Stimulated activated CD8-positive, alpha-beta memory T cell treated with anti-CD3 and anti-CD28 coated beads, Interleukin-12 subunit alpha, Interleukin-12 subunit beta, amount 100 ng/mL, for 1 hour (primary cell): ENCODE results near the gene SPTBN1.
"Not testable (repeated sequence)": the region's sequence is repeated elsewhere in the genome, so short reads cannot be mapped to it uniquely, and the experiment has no call there.

Experiments used
- DNase-seq: peaks from one replicate; pipeline ENCODE4 v3.0.0-alpha.2; 2020; ENCODE audit warnings: low read depth

SPTBN1 gene

GRCh38 chr2:54471221-54471711 is 15.1 kb downstream of the SPTBN1 start:
- no peak for DNase-seq

GRCh38 chr2:54473851-54474250 is 17.7 kb downstream of the SPTBN1 start:
- DNase-seq: no peak

- DNase-seq: no peak
These were observed 19.2 kb downstream of the SPTBN1 start for GRCh38 chr2:54475285-54475684.

DNA sequence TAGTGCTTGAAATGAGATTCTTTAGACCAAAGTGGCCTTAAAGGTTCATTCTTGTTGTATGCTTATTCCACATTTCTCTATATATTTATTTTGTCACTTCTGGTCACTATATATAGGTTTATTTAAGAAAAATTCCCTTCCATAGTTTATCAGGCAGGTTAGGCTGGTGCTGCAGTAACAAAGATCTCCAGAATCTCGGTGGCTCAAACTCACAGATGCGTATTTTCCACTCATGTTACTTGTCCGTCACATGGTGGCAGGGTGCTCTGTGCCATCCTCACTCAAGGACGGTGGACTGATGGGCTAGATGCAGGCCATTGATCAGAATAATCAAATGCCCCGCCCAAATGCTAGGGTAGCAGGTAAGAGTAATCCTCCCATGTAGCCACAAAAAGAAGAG is 19.8 kb downstream of the SPTBN1 start:
- DNase-seq: no peak

DNA sequence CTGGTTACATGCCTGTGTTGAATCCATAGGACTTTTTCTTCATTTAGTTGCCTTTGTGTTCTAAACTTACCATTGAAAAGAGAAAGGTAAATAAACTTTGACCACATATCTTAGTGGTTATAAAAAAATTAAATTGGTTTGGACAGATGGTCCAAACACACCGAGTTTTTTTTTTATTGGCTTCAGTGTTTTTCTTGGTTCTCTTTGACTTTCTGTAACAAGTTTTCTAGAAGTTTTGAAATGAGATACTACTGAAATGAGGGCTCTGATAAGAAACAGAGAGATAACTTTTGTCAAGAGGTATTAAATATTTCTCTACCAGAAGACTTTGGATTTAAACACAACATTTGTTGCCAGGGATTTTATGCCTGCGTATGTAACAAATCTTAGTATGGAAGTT is 20.7 kb downstream of the SPTBN1 start:
- DNase-seq: no peak

DNA sequence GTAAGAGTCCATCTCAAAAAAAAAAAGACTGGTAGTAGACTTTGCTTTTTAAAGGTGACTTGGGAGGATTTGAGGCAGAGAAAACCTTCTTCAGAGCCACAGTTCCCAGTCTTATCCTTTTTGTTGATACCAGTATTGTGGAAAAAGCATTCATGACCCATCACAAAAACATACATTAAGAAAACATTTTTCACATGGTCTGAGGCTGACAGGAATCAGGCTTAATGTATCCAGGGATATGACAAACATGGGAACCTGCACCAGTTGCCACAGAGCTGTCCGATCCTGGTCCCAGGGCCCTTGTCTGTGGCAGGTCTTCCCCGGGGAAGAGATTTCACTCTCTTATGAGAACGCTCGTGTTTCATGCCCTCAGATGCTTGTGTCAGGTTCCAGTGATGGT is 21.8 kb downstream of the SPTBN1 start:
- no peak for DNase-seq

DNA sequence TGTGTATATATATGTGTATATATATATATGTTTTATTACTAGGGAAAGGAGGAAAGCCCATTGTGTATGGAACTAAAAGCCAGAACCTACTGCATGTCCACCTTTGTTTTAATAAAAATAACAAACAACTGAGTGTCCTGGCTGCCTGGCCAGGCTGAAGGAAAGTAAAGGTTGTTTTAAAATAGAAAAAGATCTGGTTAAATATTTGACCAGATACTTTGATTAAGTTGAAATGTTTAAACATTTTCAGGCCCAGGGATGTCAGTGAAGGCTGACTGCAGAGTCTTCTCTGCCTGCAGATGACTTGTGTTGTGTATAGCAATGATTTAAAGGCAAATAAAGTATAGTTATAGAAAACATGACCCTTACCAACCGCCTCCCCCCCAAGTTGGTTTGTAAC is 22.8 kb downstream of the SPTBN1 start:
- no peak for DNase-seq

DNA sequence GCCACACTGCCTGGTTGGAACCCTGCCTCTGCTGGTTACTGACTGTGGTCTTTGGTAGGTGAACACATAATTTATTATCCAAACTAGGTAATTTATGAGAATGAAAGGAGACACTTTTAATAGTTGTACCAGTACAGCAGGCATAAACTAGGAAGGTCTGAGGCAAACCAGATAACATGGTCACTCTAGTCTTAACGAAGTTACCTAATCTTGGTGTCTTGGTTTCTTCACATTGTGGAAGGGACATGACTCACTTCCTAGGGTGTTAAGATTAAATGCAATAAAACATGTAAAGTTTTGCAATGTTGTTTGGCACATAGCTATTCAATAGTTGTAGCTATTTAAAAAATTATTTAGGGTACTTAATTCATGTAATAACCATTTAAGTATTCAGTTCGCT is 23.3 kb downstream of the SPTBN1 start:
- DNase-seq: no peak

- DNase-seq: no peak
These were observed 23.9 kb downstream of the SPTBN1 start for GRCh38 chr2:54480025-54480424.

DNA sequence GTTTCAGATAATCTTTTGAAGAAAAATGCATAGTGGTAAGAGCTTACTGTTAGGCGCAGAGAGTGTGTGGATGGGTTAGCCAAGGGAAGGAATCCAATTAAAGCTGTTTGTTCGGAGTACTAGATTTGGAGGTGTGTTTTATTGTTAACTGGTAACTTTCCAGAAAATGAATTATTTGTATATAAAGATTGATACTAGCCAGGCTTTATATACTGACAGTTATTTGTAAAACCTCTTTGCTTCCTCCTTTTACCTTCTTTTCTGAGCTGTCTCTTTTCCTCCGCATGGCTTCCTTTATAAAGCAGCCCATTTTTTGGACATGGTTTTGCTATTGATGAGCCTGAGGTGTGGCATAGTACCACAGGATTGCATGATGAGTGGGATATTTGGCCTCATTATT is 25.6 kb downstream of the SPTBN1 start:
- no peak for DNase-seq

DNA sequence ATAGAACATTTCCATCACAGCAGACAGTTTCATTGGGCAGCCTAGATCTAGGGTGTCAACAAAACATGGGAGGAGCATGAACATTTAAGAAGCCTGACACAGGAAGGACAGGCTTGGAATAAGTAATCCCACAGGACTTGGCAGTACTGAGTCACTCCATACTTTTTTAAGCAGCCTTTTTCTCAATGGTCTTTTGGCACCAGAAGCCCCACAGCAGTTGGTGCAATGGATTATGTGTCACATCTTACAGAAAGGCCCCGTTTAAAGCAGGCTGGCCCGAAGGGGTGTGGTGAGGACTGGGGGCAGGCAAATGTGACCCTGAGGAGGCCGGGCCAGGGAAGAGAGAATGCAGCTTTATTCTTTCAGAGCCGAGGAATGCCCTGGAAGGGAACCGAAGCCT is 26.6 kb downstream of the SPTBN1 start:
- no peak for DNase-seq

- no peak for DNase-seq
These were observed 27.3 kb downstream of the SPTBN1 start for GRCh38 chr2:54483426-54483825.

- not testable (repeated sequence) for DNase-seq
These were observed 29.6 kb downstream of the SPTBN1 start for GRCh38 chr2:54485756-54486155.

DNA sequence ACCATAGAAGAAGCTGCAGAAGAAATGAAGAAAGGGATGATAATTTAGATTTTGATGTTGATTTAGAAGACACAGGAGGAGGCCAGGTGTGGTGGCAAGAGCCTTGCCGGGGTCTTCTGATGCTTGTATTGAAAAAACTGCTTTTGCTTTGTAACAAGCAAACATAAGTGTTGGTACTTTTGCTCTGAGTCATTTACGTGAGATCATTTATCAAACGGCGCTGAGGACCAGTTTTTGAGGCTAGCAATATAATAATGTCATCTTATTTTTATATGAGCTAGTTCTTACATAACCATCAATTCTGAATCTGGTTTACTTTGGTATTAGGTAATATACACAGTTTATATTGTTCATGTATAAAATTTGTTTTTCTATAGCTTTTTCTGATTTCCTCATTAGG is 30.6 kb downstream of the SPTBN1 start:
- no peak for DNase-seq

DNA sequence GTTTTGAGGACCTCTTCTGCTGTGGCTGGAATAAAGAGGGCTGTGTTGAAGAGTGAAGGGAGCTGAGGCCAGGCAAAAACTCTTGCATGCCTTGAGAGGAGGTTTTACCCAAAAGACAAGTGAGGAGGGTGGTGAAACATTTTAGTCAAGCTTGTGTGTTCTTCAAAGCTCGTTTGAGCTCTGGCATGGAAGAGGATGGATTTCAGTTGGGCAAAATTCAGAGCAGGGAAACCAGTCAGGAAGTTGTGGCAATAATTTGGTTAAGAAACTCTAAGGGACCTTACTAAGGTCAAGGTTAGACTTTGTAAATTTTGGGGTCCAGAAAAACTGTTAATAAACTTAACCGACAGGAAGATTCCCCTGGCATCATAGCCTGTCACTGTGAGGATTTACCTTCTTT is 34.7 kb downstream of the SPTBN1 start:
- DNase-seq: no peak

DNA sequence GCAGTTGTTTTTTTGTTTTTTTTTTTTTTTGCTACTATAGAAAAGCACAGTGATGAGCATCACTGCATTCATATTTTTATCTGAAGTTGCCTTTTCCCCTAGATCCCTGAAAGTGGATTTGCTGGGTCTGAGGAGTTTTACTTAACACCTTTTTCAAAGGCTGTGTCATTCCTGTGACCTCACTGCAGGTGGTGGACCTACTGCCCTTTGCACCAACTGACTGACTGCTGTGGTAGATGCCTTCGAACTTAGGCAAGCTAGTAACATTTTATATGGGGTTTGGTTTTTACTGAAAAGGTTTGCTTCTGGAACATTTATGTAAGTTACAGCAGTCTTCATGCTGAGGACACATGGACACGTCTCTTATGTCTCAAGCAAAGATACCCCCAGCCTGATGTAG is 36.2 kb downstream of the SPTBN1 start:
- no peak for DNase-seq

DNA sequence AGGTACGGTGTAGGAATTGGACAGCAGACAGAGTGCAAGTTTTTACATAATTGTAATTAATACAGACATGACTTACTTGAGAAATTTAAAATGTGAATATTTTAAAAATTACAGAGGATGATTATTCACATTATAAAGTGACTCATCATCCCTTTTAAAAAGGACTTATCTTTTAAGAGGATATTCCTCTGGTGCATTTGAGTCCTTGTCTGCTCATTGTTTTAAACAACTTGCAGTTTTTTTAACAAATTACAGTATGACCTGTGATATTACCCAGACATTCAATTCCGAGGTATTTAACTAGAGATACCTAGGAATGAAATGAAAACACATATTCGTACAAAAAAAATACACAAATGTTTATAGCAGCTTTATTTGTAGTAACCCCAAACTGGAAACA is 38.0 kb downstream of the SPTBN1 start:
- DNase-seq: no peak

DNA sequence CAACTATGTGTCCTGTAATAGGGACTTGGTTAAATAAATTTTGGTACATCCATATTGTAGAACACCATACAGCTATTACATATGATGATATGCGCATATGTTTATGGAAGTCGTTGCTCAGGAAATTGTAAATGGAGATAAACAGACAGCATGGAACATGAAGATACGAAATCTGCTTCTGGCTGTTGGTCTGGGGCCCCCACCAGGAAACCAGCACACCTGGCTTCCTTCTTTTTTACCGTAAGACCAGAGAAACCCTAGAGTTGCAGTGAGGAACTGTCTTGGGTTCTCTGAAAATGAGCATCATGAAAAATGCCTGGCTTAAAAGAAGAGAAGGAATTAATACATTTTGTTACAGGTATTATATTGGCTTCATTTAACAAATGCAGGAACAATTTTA is 40.8 kb downstream of the SPTBN1 start:
- DNase-seq: no peak

- no peak for DNase-seq
These were observed 41.9 kb downstream of the SPTBN1 start for GRCh38 chr2:54497763-54498680.

DNA sequence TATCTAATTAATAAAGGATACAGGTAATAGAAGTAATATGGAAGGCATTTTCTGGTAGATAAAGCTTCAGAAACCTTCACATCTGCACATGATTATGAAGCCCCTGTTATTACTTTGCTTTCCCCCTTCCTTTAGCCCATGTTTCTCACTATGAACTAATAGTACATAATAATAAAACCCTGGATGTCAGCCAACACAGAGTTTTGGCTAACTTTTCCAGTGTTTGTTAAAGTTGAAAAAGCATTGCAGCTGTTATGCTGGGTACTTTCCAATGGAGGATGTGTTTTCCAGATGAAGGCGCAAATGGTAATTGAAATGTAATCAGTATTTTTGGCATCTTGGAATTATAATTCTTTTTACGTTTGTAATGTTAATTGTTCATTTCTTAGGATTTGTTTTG is 43.5 kb downstream of the SPTBN1 start:
- DNase-seq: no peak

DNA sequence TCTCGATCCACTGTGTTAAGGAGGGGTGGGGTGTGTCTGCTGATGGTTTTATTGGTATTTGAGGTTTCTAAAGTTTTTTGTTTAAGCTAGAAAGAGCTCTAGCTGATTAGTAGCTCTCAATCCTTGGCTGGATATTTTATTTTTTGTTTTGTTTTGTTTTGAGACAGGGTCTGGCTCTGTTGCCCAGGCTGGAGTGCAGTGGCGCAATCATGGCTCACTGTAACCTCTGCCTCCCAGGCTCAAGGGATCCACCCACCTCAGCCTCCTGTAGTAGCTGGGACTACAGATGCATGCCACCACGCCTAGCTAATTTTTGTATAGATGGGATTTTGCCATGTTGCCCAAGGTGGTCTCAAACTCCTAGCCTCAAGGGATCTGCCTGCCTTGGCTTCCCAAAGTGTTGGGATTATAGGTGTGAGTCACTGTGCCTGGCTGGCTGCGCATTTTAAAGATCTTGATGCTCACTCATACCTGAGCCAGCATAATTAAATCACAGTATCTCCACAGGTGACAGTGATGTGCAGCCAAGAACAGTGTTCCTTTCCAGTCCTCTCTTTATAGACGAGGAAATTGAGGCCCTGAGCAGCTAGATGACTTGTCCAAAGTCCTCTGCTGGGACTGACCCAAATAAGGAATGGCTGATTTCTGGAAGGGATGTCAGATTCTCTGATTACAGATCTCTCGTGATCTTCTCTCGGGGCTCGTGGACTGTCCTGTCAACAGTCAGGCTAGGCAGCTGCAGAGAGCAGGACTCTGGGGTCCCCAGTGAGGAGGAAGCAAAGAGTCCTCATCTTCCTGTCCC is 44.5 kb downstream of the SPTBN1 start:
- no peak for DNase-seq

DNA sequence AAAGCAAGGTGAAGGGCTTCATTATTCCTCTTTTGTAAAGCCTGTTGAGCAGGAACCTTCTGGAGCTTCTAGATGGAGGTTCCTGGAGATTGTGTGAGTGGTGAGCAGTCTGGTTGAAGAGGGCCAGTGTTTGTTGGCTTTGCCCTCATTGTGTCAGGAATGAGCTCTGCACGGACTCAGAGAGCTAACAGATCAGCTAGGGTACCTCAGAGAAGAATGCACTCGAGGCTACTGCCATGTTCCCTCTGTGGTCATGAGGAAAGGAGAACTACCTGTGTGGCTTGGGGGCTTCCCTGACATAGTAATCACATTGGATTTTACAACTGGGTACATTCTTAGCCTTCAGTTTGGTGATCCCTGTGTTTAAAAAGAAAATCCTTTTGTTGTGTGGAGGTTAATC is 46.6 kb downstream of the SPTBN1 start:
- DNase-seq: no peak

GRCh38 chr2:54503192-54503591 is 47.1 kb downstream of the SPTBN1 start:
- DNase-seq: no peak
